Measurements from ENCODE around the gene FOXJ3.

The FOXJ3 gene

GRCh38 chr1:42335050-42335808, at the start of gene FOXJ3:
FOXJ3 (minus strand) TSS chr1:42335235; CDS start chr1:42311093, 24,142 bp downstream.
- no peak for FAIRE-seq

GRCh38 chr1:42381280-42381673, 46.2 kb upstream of the FOXJ3 start:
- no peak for FAIRE-seq

- no peak for FAIRE-seq
These were observed 45.7 kb upstream of the FOXJ3 start, which contains the start of gene RIMKLA for GRCh38 chr1:42380586-42381279. RIMKLA (plus strand) TSS chr1:42380792; CDS start chr1:42380935, 143 bp downstream.

- no peak for FAIRE-seq
These were observed 45.0 kb upstream of the FOXJ3 start for GRCh38 chr1:42379794-42380585.

GRCh38 chr1:42372796-42373195, 37.8 kb upstream of the FOXJ3 start:
- no peak for FAIRE-seq

GRCh38 chr1:42370876-42371549, 36.0 kb upstream of the FOXJ3 start:
- no peak for FAIRE-seq

GRCh38 chr1:42369471-42369870, 34.4 kb upstream of the FOXJ3 start:
- no peak for FAIRE-seq

GRCh38 chr1:42368096-42368795, 33.2 kb upstream of the FOXJ3 start:
- FAIRE-seq, result no peak

- FAIRE-seq, result no peak
These were observed 30.1 kb upstream of the FOXJ3 start for GRCh38 chr1:42365118-42365517.

- FAIRE-seq, result no peak
These were observed 29.5 kb upstream of the FOXJ3 start for GRCh38 chr1:42364542-42364941.

- FAIRE-seq, result no peak
These were observed 29.1 kb upstream of the FOXJ3 start for GRCh38 chr1:42364089-42364488.

GRCh38 chr1:42359466-42359865, 24.4 kb upstream of the FOXJ3 start:
- no peak for FAIRE-seq

- no peak for FAIRE-seq
These were observed 23.8 kb upstream of the FOXJ3 start for GRCh38 chr1:42358791-42359190.

- no peak for FAIRE-seq
These were observed 15.1 kb upstream of the FOXJ3 start for GRCh38 chr1:42350086-42350485.

GRCh38 chr1:42348498-42348897, 13.5 kb upstream of the FOXJ3 start:
- no peak for FAIRE-seq

GRCh38 chr1:42343049-42343448, 8.0 kb upstream of the FOXJ3 start:
- no peak for FAIRE-seq

- FAIRE-seq, result no peak
These were observed 5.9 kb upstream of the FOXJ3 start for GRCh38 chr1:42340901-42341300.

- no peak for FAIRE-seq
These were observed 5.1 kb upstream of the FOXJ3 start for GRCh38 chr1:42340093-42340492.

GRCh38 chr1:42336978-42337377, 1.9 kb upstream of the FOXJ3 start:
- FAIRE-seq, result no peak

GRCh38 chr1:42335809-42336518, 929 bp upstream of the FOXJ3 start:
- FAIRE-seq, result no peak

- FAIRE-seq, result no peak
These were observed 590 bp downstream of the FOXJ3 start for GRCh38 chr1:42334240-42335049.
